K562 (cell line): Measurements from ENCODE around the gene PI4KA. TPM values are rescaled to one million over a fixed set of nuclear protein-coding genes. Genes with fewer than 3 reads are reported as not detected.

Experiments
- ARID1B ChIP-seq: fragments of 450-650 bp; IDR thresholded peaks from 2 replicates; pipeline ENCODE4 v1.6.1; 2016; ENCODE audit warnings: antibody characterized with exemption, mild to moderate bottlenecking, inconsistent platforms
- BRCA1 ChIP-seq, 2 experiments: fragments of 450-650 bp in 1 of 2; sonication (generic) in 1 of 2; formaldehyde crosslinking in 1 of 2; IDR thresholded peaks; 2 replicates each; pipeline versions ENCODE4 v1.5.0 to v1.6.1; 2017 to 2020; ENCODE audit warnings: mild to moderate bottlenecking in 1 of 2, missing genetic modification reagents in 1 of 2
- CREB3 ChIP-seq: fragments of 450-650 bp; conservative IDR thresholded peaks from 2 replicates; pipeline ENCODE4 v1.6.1; 2016; ENCODE audit warnings: missing genetic modification characterization, low read depth, mild to moderate bottlenecking, missing compliant biosample characterization, moderate library complexity
- CREM ChIP-seq: IDR thresholded peaks from 2 replicates; pipeline ENCODE4 v1.6.1; 2014; ENCODE audit warnings: antibody characterized with exemption, low read depth
- ELK1 ChIP-seq: sonication (generic); formaldehyde crosslinking; IDR thresholded peaks from 2 replicates; pipeline ENCODE4 v1.8.1; 2022; ENCODE audit warnings: missing genetic modification reagents
- ETS1 ChIP-seq: conservative IDR thresholded peaks from 2 replicates; pipeline ENCODE4 v1.6.1; 2011; ENCODE audit warnings: low read depth, mild to moderate bottlenecking, low read length; ENCODE audit not compliant: control insufficient read depth
- FOXK2 ChIP-seq, 2 experiments: fragments of 450-650 bp; IDR thresholded peaks in 1 of 2; conservative IDR thresholded peaks in 1 of 2; 2 replicates each; pipeline ENCODE4 v1.6.1; 2016; ENCODE audit warnings: low read depth in 2 of 2, mild to moderate bottlenecking in 1 of 2
- GATAD2B ChIP-seq: fragments of 450-650 bp; IDR thresholded peaks from 2 replicates; pipeline ENCODE4 v1.6.1; 2017; ENCODE audit warnings: mild to moderate bottlenecking, borderline replicate concordance
- ILK ChIP-seq: fragments of 450-650 bp; IDR thresholded peaks from 2 replicates; pipeline ENCODE4 v1.6.1; 2016; ENCODE audit warnings: missing genetic modification characterization, low read depth, mild to moderate bottlenecking, missing compliant biosample characterization, moderate library complexity, borderline replicate concordance
- JUND ChIP-seq, 2 experiments: IDR thresholded peaks; 2 replicates in 1 of 2; 3 replicates in 1 of 2; pipeline ENCODE4 v1.6.1; 2011; ENCODE audit warnings: borderline replicate concordance in 2 of 2, low read depth in 2 of 2, low read length in 2 of 2, improper control_type of control experiment in 1 of 2, missing biosample characterization in 1 of 2, missing genetic modification characterization in 1 of 2, missing genetic modification reagents in 1 of 2
- MEF2D ChIP-seq: conservative IDR thresholded peaks from 2 replicates; pipeline ENCODE4 v1.6.1; 2016; ENCODE audit warnings: low read depth, missing genetic modification characterization, missing compliant biosample characterization
- NR1H2 ChIP-seq: sonication (generic); formaldehyde crosslinking; IDR thresholded peaks from 2 replicates; pipeline ENCODE4 v1.4.0; 2020; ENCODE audit warnings: mild to moderate bottlenecking, missing genetic modification reagents
- SIX5 ChIP-seq, 2 experiments: IDR thresholded peaks; 2 replicates each; pipeline ENCODE4 v1.6.1; 2011; ENCODE audit warnings: low read length in 2 of 2, borderline replicate concordance in 1 of 2, low read depth in 1 of 2, mild to moderate bottlenecking in 1 of 2, moderate library complexity in 1 of 2; ENCODE audit not compliant: insufficient read depth in 1 of 2
- SMAD3 ChIP-seq: fragments of 450-650 bp; formaldehyde crosslinking; conservative IDR thresholded peaks from 2 replicates; pipeline ENCODE4 v1.4.0; 2020; ENCODE audit warnings: mild to moderate bottlenecking
- TFAM ChIP-seq: fragments of 250-450 bp; sonication (Bioruptor Pico); conservative IDR thresholded peaks from 2 replicates; pipeline ENCODE4 v1.5.0; 2021; ENCODE audit warnings: mild to moderate bottlenecking, moderate library complexity
- ZEB2 ChIP-seq: fragments of 450-650 bp; IDR thresholded peaks from 2 replicates; pipeline ENCODE4 v1.6.1; 2016
- ZHX1 ChIP-seq: fragments of 150-350 bp; conservative IDR thresholded peaks from 2 replicates; pipeline ENCODE4 v1.6.1; 2014; ENCODE audit warnings: low read length
- ZKSCAN3 ChIP-seq: fragments of 250-450 bp; sonication (Bioruptor Pico); IDR thresholded peaks from 2 replicates; pipeline ENCODE4 v1.4.0; 2020
- ZNF639 ChIP-seq, 2 experiments: fragments of 200-800 bp in 1 of 2; sonication (Bioruptor generic) in 1 of 2; sonication (generic) in 1 of 2; formaldehyde crosslinking in 1 of 2; IDR thresholded peaks in 1 of 2; conservative IDR thresholded peaks in 1 of 2; 2 replicates each; pipeline versions ENCODE4 v1.5.0 to v1.6.1; 2016 to 2020; ENCODE audit warnings: missing compliant biosample characterization in 1 of 2, missing genetic modification characterization in 1 of 2, missing genetic modification reagents in 1 of 2
- polyA plus RNA-seq, 8 experiments: library from polyadenylated mRNA; depleted of rRNA in 4 of 8; stranded (reverse) in 5 of 8; unstranded in 3 of 8; fragments of >200 nt; fragmentation: Nextera tagmentation in 2 of 8; fragmentation: Illumina TruSeq in 1 of 8; extraction: Ambion mirVana in 2 of 8; extraction: Trizol in 1 of 8; gene quantifications; 2 replicates each; pipeline versions ENCODE4 v1.2.1 to v1.2.3, GENCODE V29; 2011 to 2014; ENCODE audit warnings: inconsistent platforms in 1 of 8, missing spikeins in 1 of 8
- total RNA-seq, 7 experiments: library from RNA; depleted of rRNA in 6 of 7; stranded (reverse); fragments of >200 nt in 6 of 7; fragmentation: Illumina TruSeq in 2 of 7; extraction: Trizol in 2 of 7; gene quantifications; 2 replicates each; pipeline versions ENCODE4 v1.2.1 to v1.2.3, GENCODE V29; 2011 to 2021; ENCODE audit warnings: low replicate concordance in 1 of 7

PI4KA gene
- total and polyA plus RNA-seq, 9 of the 15 experiments (the other 6 are each of a cell fraction or from before 2014, with no cell fraction given), result 7.3 to 187 (median 84.7) TPM

- TF ChIP-seq ZHX1 (no peak), ELK1 (CRISPR knock-in tag) (no peak), GATAD2B (no peak), CREB3 (tag) (no peak), ARID1B (no peak), BRCA1 (IDR thresholded peaks at IDR 0.05) (no peak), BRCA1 (CRISPR knock-in tag; IDR thresholded peaks at IDR 0.05) (no peak), SIX5 (IDR thresholded peaks at IDR 0.05; ENCODE audit: borderline replicate concordance in 1 of 2, insufficient read depth in 1 of 2, low read depth in 1 of 2, low read length in 2 of 2) (no peak), ETS1 (peak; percentile 43; the same call in 1 of the 2 replicates), CREM (peak; percentile 48; the same call in 1 of the 2 replicates), ZKSCAN3 (CRISPR knock-in tag) (no peak), NR1H2 (CRISPR knock-in tag) (no peak), MEF2D (no peak), ILK (no peak), JUND (IDR thresholded peaks at IDR 0.05; ENCODE audit: borderline replicate concordance, low read depth, low read length) (peak; percentile 52; the same call in 1 of the 2 replicates), JUND (tag; IDR thresholded peaks at IDR 0.05; ENCODE audit: borderline replicate concordance, low read depth, low read length) (peak; percentile 64; the same call in 2 of the 3 replicates), FOXK2 (conservative IDR thresholded peaks at IDR 0.05 in 1 of 2, IDR thresholded peaks at IDR 0.05 in 1 of 2; ENCODE audit: low read depth in 2 of 2) (no peak), ZEB2 (no peak), ZNF639 (CRISPR knock-in tag; conservative IDR thresholded peaks at IDR 0.05 in 1 of 2, IDR thresholded peaks at IDR 0.05 in 1 of 2) (no peak), TFAM (no peak), SMAD3 (CRISPR knock-in tag) (no peak)
Measured at GRCh38 chr22:20803696-20804324, 54.8 kb downstream of the PI4KA start (continued).
